ENCODE data around the gene CIAPIN1. TPM values are rescaled to one million over a fixed set of nuclear protein-coding genes. Genes with fewer than 3 reads are reported as not detected.

CIAPIN1 gene
- total RNA-seq, 1 donor from 2014 or later, result 68.2 TPM

DNA sequence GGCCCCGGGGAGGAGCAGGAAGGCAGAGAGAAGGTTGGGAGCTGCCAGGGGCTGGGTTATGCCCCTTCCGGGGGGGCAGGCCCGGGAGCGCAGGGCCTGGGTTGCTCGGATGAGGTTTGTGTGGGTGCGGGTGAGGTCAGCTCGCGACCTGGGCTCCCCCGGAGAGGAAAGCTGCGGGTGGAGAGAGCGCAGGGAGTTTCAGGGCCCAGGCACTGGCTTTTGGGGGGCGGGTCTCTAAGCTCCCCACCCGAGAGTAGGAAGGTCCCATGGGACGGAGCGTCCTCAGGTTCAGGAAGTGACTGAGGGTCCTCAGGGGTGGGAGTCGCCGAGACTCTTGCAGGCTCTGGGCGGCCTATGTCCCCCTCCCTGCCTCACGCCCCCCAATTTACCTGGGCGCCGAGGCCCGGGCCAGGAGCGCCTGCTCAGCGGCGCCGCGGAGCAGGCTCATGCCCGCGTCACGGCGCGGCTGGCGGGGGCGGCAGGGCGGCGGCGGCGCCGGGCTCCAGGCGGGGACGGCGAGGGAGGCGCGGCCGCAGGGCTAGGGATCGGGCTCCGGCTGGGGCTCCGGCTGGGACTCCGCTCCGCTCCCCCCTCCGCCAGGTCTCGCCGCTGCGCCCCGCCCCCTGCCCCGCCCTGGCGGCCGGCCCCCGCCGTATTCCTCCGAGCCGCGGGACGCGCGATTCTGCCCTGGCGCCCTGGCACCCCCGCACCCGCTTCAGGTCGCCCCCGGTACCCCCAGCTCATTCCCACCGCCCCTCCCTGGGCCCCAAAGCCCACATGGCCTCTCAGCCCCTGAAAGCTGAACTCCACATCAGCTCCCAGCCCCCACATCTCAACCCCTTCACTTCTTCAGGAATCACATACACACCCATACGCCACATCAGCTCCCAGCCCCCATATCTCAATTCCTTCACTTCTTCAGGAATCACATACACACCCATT, 39.0 kb upstream of the CIAPIN1 start, which contains the start of gene DOK4:
TSS of gene DOK4 (minus strand) at position 578 of the 942 bp plus-strand sequence. CDS start 6,986 bp downstream, outside the sequence.
- Mint-ChIP-seq H3K4me1 (ENCODE audit: unreplicated experiment) (peaks cover 24% of the 10 kb centered on the region), H3K27me3 (no peaks in the 10 kb centered on the region), H3K4me3 (peak within 1 kb of the TSS; percentile 93), H3K36me3 (no peaks in the 10 kb centered on the region), H3K9me3 (no peaks in the 10 kb centered on the region), H3K27ac (peak within 1 kb of the TSS; percentile 67)
- DNase-seq (ENCODE audit: extremely low spot score, unreplicated experiment), result peak; percentile 83
- TF ChIP-seq, protein P1, sequence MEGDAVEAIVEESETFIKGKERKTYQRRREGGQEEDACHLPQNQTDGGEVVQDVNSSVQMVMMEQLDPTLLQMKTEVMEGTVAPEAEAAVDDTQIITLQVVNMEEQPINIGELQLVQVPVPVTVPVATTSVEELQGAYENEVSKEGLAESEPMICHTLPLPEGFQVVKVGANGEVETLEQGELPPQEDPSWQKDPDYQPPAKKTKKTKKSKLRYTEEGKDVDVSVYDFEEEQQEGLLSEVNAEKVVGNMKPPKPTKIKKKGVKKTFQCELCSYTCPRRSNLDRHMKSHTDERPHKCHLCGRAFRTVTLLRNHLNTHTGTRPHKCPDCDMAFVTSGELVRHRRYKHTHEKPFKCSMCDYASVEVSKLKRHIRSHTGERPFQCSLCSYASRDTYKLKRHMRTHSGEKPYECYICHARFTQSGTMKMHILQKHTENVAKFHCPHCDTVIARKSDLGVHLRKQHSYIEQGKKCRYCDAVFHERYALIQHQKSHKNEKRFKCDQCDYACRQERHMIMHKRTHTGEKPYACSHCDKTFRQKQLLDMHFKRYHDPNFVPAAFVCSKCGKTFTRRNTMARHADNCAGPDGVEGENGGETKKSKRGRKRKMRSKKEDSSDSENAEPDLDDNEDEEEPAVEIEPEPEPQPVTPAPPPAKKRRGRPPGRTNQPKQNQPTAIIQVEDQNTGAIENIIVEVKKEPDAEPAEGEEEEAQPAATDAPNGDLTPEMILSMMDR (conservative IDR thresholded peaks at IDR 0.05), result no peak

DNA sequence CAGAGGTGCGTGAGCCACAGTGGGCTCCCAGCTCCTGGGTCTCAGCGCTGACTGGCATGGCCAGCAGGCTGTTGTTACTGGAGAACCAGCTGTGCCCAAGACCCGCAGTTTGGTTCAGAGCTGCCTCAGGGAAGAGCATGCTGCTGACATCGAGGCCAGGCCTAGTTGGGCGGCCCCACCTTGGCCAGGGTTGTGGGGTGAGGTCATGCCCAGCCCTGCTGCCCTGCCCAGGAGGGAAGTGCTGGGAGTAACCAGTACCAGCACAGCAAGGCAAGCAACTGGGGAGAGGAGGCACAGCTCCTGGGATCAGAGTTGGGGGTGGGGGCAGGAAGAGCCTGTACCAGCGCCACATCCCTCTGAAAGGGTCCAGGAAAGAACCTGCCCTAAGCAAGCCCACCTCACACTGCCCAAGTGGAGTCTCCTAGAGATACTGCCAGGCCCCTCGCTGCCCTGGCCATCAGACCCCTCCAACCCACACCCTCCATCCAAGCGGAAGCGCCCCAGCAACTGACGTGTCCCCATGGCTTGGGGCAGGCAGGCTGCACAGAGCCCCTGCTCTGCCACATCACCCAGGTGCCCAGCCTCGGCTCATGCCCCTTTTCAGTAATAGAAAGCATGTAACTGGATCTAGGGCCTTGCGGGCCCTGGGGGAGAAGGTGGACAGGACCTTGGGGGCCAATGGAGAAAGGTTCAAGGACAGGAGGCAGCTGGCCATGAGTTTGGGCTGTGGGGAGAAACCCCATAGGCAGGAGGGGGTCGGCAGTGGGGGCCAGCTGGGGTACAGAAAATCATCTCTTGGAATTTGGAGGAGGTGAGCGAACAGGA, 38.1 kb upstream of the CIAPIN1 start:
- no peak for DNase-seq (ENCODE audit: extremely low spot score, unreplicated experiment)
- peaks cover 32% of the 10 kb centered on the region for H3K4me1 Mint-ChIP-seq (ENCODE audit: unreplicated experiment)

GRCh38 chr16:57484515-57485005, 37.4 kb upstream of the CIAPIN1 start:
- H3K27me3 Mint-ChIP-seq, result no peaks in the 10 kb centered on the region
- TF ChIP-seq, protein P1 (conservative IDR thresholded peaks at IDR 0.05), result no peak
- H3K9me3 Mint-ChIP-seq, result no peaks in the 10 kb centered on the region

More for the DNA sequence above, 38.1 kb upstream of the CIAPIN1 start:
- Mint-ChIP-seq H3K4me3 (peak overlapping the region; percentile 93), H3K27ac (peak overlapping the region; percentile 64), H3K27me3 (no peaks in the 10 kb centered on the region), H3K36me3 (no peaks in the 10 kb centered on the region), H3K9me3 (no peaks in the 10 kb centered on the region)
- TF ChIP-seq, protein P1 (conservative IDR thresholded peaks at IDR 0.05), result no peak

GRCh38 chr16:57483725-57484514, 36.7 kb upstream of the CIAPIN1 start:
- H3K4me3 Mint-ChIP-seq, result peak overlapping the region; percentile 93
- peak overlapping the region; percentile 62 for H3K27ac Mint-ChIP-seq
- TF ChIP-seq, protein P1 (conservative IDR thresholded peaks at IDR 0.05), result no peak
- no peaks in the 10 kb centered on the region for H3K27me3 Mint-ChIP-seq
- H3K36me3 Mint-ChIP-seq, result no peaks in the 10 kb centered on the region
- peaks cover 40% of the 10 kb centered on the region for H3K4me1 Mint-ChIP-seq (ENCODE audit: unreplicated experiment)
- no peak for DNase-seq (ENCODE audit: extremely low spot score, unreplicated experiment)
- H3K9me3 Mint-ChIP-seq, result no peaks in the 10 kb centered on the region

More at GRCh38 chr16:57484515-57485005, 37.4 kb upstream of the CIAPIN1 start:
- Mint-ChIP-seq H3K4me1 (ENCODE audit: unreplicated experiment) (peaks cover 36% of the 10 kb centered on the region), H3K36me3 (no peaks in the 10 kb centered on the region), H3K27ac (peak overlapping the region; percentile 64), H3K4me3 (peak overlapping the region; percentile 93)
- no peak for DNase-seq (ENCODE audit: extremely low spot score, unreplicated experiment)
